Esophagus squamous epithelium (tissue), 4 donors: ENCODE measurements around the gene CYP26B1.

Experiments
- CTCF ChIP-seq, 6 experiments: fragments of 450-650 bp in 4 of 6; fragments of 200-600 bp in 2 of 6; sonication (generic) in 2 of 6; IDR thresholded peaks; one replicate each; pipeline ENCODE4 v1.5.1; 2016 to 2019; ENCODE audit warnings: antibody characterized with exemption in 6 of 6, mild to moderate bottlenecking in 4 of 6, moderate library complexity in 4 of 6
- POLR2A ChIP-seq, 4 donors: fragments of 450-650 bp; IDR thresholded peaks; one replicate each; pipeline ENCODE4 v1.6.1; 2017; ENCODE audit warnings: antibody characterized with exemption in 4 of 4, mild to moderate bottlenecking in 4 of 4, moderate library complexity in 3 of 4

- TF ChIP-seq CTCF (IDR thresholded peaks at IDR 0.05) (no peak), POLR2A (IDR thresholded peaks at IDR 0.05) (no peak)
Measured at GRCh38 chr2:72136933-72137497, 10.6 kb downstream of the CYP26B1 start.
